Measurements from ENCODE around the gene KRT39. TPM values are rescaled to one million over a fixed set of nuclear protein-coding genes. Genes with fewer than 3 reads are reported as not detected.

KRT39 gene
- total RNA-seq, 1 experiment from 2014 or later: not detected

DNA sequence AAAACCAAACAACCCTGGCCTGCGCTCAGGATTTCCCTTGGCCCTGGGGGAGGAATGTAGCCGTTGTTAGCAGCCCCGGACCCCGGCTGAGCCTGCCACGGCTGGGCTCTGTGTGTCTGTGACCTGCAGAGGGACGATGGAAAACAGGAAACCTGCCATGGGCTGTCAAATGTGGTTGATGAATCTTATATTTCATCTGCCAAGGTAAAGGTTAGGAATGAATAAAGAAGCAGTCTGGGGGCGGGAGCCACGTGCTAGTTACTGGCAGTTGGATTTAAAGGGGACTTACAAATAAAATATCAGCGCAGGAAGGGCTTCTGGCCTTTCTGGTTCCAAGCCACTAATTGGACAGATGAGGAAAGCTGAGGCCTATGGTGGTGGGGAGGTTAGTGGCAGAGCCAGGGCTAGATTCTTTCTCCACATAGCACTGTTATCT, 29.3 kb downstream of the KRT39 start, which contains the start of gene KRT23:
Gene KRT23 (minus strand): TSS at position 263 of the 436 bp plus-strand sequence. CDS start 1,043 bp downstream, outside the sequence.
- Histone ChIP-seq H3K9me3 (ENCODE audit: low read depth, low read length, poor library complexity, severe bottlenecking) (no peaks in the 10 kb centered on the region), H3K27ac (ENCODE audit: low read depth, low read length, poor library complexity, severe bottlenecking) (no peak within 1 kb of the TSS), H3K4me3 (ENCODE audit: low read depth, low read length, poor library complexity, severe bottlenecking) (no peak within 1 kb of the TSS), H3K36me3 (ENCODE audit: insufficient read depth, low read length, poor library complexity, severe bottlenecking) (no peaks in the 10 kb centered on the region), H3K4me1 (ENCODE audit: insufficient read depth, low read length, poor library complexity, severe bottlenecking) (no peaks in the 10 kb centered on the region), H3K27me3 (replicated peaks; ENCODE audit: insufficient read depth, low read depth, low read length, poor library complexity) (no peaks in the 10 kb centered on the region)
- no TSS peak for BruUV-seq (replicated peaks)
- ChIA-PET POLR2A (ENCODE audit: low non-redundant PET) (no interaction called here), CTCF (no interaction called here)
- DNase-seq (ENCODE audit: low spot score): no peak
- TF ChIP-seq CTCF (conservative IDR thresholded peaks at IDR 0.05; ENCODE audit: low read depth, low read length) (no peak), EZH2 (IDR thresholded peaks at IDR 0.05; ENCODE audit: borderline replicate concordance, low read depth, low read length, poor library complexity, severe bottlenecking) (no peak)
- intact Hi-C loops (cut with micrococcal nuclease; ENCODE audit: unreplicated experiment): no loop called here

DNA sequence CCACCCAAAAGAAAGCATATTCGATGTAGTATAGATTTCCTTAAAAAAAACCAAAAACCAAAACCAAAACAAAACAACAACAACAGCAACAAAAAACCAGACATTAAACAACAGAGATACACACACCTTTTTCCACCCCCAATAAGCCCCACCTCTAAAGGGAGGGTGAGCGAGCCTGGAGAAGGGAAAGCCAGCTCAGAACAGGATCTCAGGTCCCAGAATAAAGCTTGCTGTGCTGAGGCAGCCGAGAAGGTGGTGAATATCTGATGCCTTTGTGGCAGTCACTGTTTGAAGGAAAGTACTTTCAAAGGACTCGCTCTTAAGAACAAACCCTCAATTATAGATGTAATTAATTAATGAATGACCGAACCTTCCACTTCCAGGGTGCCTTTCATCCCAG, 29.8 kb downstream of the KRT39 start:
- H3K4me1 ChIP-seq (ENCODE audit: insufficient read depth, low read length, poor library complexity, severe bottlenecking): no peaks in the 10 kb centered on the region
- intact Hi-C loops (cut with micrococcal nuclease; ENCODE audit: unreplicated experiment): no loop called here
- no peaks in the 10 kb centered on the region for H3K9me3 ChIP-seq (ENCODE audit: low read depth, low read length, poor library complexity, severe bottlenecking)
- ChIA-PET CTCF (no interaction called here), POLR2A (ENCODE audit: low non-redundant PET) (no interaction called here)
- no peaks in the 10 kb centered on the region for H3K36me3 ChIP-seq (ENCODE audit: insufficient read depth, low read length, poor library complexity, severe bottlenecking)
- no peak overlapping the region for H3K4me3 ChIP-seq (ENCODE audit: low read depth, low read length, poor library complexity, severe bottlenecking)
- TF ChIP-seq CTCF (conservative IDR thresholded peaks at IDR 0.05; ENCODE audit: low read depth, low read length) (no peak), EZH2 (IDR thresholded peaks at IDR 0.05; ENCODE audit: borderline replicate concordance, low read depth, low read length, poor library complexity, severe bottlenecking) (no peak)
- no TSS peak for BruUV-seq (replicated peaks)
- no peak overlapping the region for H3K27ac ChIP-seq (ENCODE audit: low read depth, low read length, poor library complexity, severe bottlenecking)
- no peak for DNase-seq (ENCODE audit: low spot score)
- no peaks in the 10 kb centered on the region for H3K27me3 ChIP-seq (replicated peaks; ENCODE audit: insufficient read depth, low read depth, low read length, poor library complexity)

- TF ChIP-seq EZH2 (IDR thresholded peaks at IDR 0.05; ENCODE audit: borderline replicate concordance, low read depth, low read length, poor library complexity, severe bottlenecking) (no peak), CTCF (conservative IDR thresholded peaks at IDR 0.05; ENCODE audit: low read depth, low read length) (no peak)
- Histone ChIP-seq H3K27me3 (replicated peaks; ENCODE audit: insufficient read depth, low read depth, low read length, poor library complexity) (no peaks in the 10 kb centered on the region), H3K4me3 (ENCODE audit: low read depth, low read length, poor library complexity, severe bottlenecking) (no peak overlapping the region), H3K4me1 (ENCODE audit: insufficient read depth, low read length, poor library complexity, severe bottlenecking) (no peaks in the 10 kb centered on the region), H3K9me3 (ENCODE audit: low read depth, low read length, poor library complexity, severe bottlenecking) (no peaks in the 10 kb centered on the region), H3K27ac (ENCODE audit: low read depth, low read length, poor library complexity, severe bottlenecking) (no peak overlapping the region), H3K36me3 (ENCODE audit: insufficient read depth, low read length, poor library complexity, severe bottlenecking) (no peaks in the 10 kb centered on the region)
- intact Hi-C loops (cut with micrococcal nuclease; ENCODE audit: unreplicated experiment): no loop called here
- ChIA-PET POLR2A (ENCODE audit: low non-redundant PET) (no interaction called here), CTCF (no interaction called here)
- no TSS peak for BruUV-seq (replicated peaks)
- DNase-seq (ENCODE audit: low spot score): no peak
Measured at GRCh38 chr17:40936437-40936971, 30.2 kb downstream of the KRT39 start.

Measured in A673 (cell line).